GM12878 (cell line): ENCODE data around the gene SIK3. TPM values are rescaled to one million over a fixed set of nuclear protein-coding genes. Genes with fewer than 3 reads are reported as not detected.

Source experiments
- ATAC-seq: fragments of 200-7000 bp; cut with Tn5 transposase; 3 replicates; pipeline ENCODE4 v1.9.1; 2020; ENCODE audit warnings: mild to moderate bottlenecking, moderate library complexity
- BruUV-seq: library from RNA; stranded (reverse); fragments of 400-500 nt; replicated peaks from 2 replicates; lab custom pipeline; 2021; lab: Mats Ljungman, UMichigan
- CTCF ChIA-PET: fragments of 300-600 bp; sonication (Branson Sonifier 250); formaldehyde crosslinking; extraction: SDS; loops from one replicate; lab custom pipeline; 2021; ENCODE audit warnings: inconsistent platforms; lab: Yijun Ruan, JAX
- POLR2A ChIA-PET: fragments of 350-600 bp; formaldehyde crosslinking; extraction: SDS; loops from one replicate; lab custom pipeline; 2021; ENCODE audit warnings: inconsistent platforms; lab: Charles Lee
- RAD21 ChIA-PET: fragments of 300-600 bp; sonication (Branson Sonifier 250); formaldehyde crosslinking; loops from one replicate; lab custom pipeline; 2023; ENCODE audit warnings: antibody characterized with exemption; ENCODE audit not compliant: unreplicated experiment; lab: Charles Lee
- SMC1A ChIA-PET: fragments of 300-600 bp; sonication (Branson Sonifier 250); formaldehyde crosslinking; loops from one replicate; lab custom pipeline; 2023; ENCODE audit not compliant: unreplicated experiment, uncharacterized antibody; lab: Charles Lee
- DNase-seq: peaks from one replicate; pipeline ENCODE4 v3.0.0-alpha.2; 2011; ENCODE audit warnings: low read depth, low spot score
- FAIRE-seq: peaks from 3 replicates; lab custom pipeline; 2011; peaks lifted over from hg19 to GRCh38; lab: Jason Lieb, UNC
- H2AFZ ChIP-seq: 2 replicates; pipeline ENCODE4 v1.6.0; 2011; ENCODE audit warnings: low read depth, low read length, control low read depth; ENCODE audit not compliant: control insufficient read depth
- H3K27ac ChIP-seq: 2 replicates; pipeline ENCODE4 v1.5.1; 2011; ENCODE audit warnings: control low read depth; ENCODE audit not compliant: control insufficient read depth, insufficient read depth
- H3K27me3 ChIP-seq, 2 experiments: replicated peaks in 1 of 2; 2 replicates each; pipeline versions ENCODE4 v1.6.0 to v1.6.1; 2011; ENCODE audit warnings: low read length in 1 of 2; ENCODE audit not compliant: control insufficient read depth in 2 of 2, insufficient read depth in 2 of 2
- H3K36me3 ChIP-seq, 2 experiments: 2 replicates each; pipeline ENCODE4 v1.5.1; 2011; ENCODE audit warnings: low read length in 1 of 2; ENCODE audit not compliant: control insufficient read depth in 2 of 2, insufficient read depth in 2 of 2
- H3K4me1 ChIP-seq: 2 replicates; pipeline ENCODE4 v1.6.1; 2011; ENCODE audit warnings: mild to moderate bottlenecking, low read length, moderate library complexity, mixed read lengths; ENCODE audit not compliant: control insufficient read depth, insufficient read depth
- H3K4me2 ChIP-seq: 2 replicates; pipeline ENCODE4 v1.6.0; 2011; ENCODE audit warnings: control low read depth; ENCODE audit not compliant: control insufficient read depth, insufficient read depth
- H3K4me3 ChIP-seq: fragments of 200-600 bp; sonication (generic); 2 replicates; pipeline ENCODE4 v1.5.1; 2016
- H3K79me2 ChIP-seq: 2 replicates; pipeline ENCODE4 v1.6.0; 2011; ENCODE audit warnings: low read length; ENCODE audit not compliant: control insufficient read depth, insufficient read depth
- H3K9ac ChIP-seq: 2 replicates; pipeline ENCODE4 v1.8.0; 2011; ENCODE audit warnings: low read length, control low read depth, mixed read lengths; ENCODE audit not compliant: control insufficient read depth, insufficient read depth
- H3K9me3 ChIP-seq: replicated peaks from 3 replicates; pipeline ENCODE4 v1.5.1; 2011; ENCODE audit warnings: mild to moderate bottlenecking, low read length; ENCODE audit not compliant: control insufficient read depth, insufficient read depth
- H4K20me1 ChIP-seq: 2 replicates; pipeline ENCODE4 v1.6.0; 2011; ENCODE audit not compliant: control insufficient read depth, insufficient read depth
- BCL11A ChIP-seq: IDR thresholded peaks from 2 replicates; pipeline ENCODE4 v1.6.1; 2011; ENCODE audit warnings: low read depth, low read length
- CREM ChIP-seq: IDR thresholded peaks from 2 replicates; pipeline ENCODE4 v1.6.1; 2014; ENCODE audit warnings: antibody characterized with exemption, low read depth
- DPF2 ChIP-seq: fragments of 450-650 bp; IDR thresholded peaks from 2 replicates; pipeline ENCODE4 v1.6.1; 2017; ENCODE audit warnings: mild to moderate bottlenecking
- PAX8 ChIP-seq: fragments of 450-650 bp; IDR thresholded peaks from 2 replicates; pipeline ENCODE4 v1.6.1; 2017; ENCODE audit warnings: mild to moderate bottlenecking, moderate library complexity
- POU2F2 ChIP-seq: IDR thresholded peaks from 3 replicates; pipeline ENCODE4 v1.6.1; 2011; ENCODE audit warnings: low read depth, mild to moderate bottlenecking, low read length, borderline replicate concordance
- RELB ChIP-seq: fragments of 450-650 bp; IDR thresholded peaks from 2 replicates; pipeline ENCODE4 v1.6.1; 2017; ENCODE audit warnings: low read depth, mild to moderate bottlenecking, moderate library complexity
- RUNX3 ChIP-seq: IDR thresholded peaks from 2 replicates; pipeline ENCODE4 v1.6.1; 2012; ENCODE audit warnings: low read length, inconsistent platforms
- SMAD1 ChIP-seq: fragments of 450-650 bp; IDR thresholded peaks from 2 replicates; pipeline ENCODE4 v1.6.1; 2018; ENCODE audit warnings: mild to moderate bottlenecking, low read depth; ENCODE audit not compliant: partially characterized antibody
- STAT1 ChIP-seq: fragments of 450-650 bp; conservative IDR thresholded peaks from 2 replicates; pipeline ENCODE4 v1.6.1; 2014; ENCODE audit warnings: antibody characterized with exemption, mild to moderate bottlenecking
- TAF1 ChIP-seq: IDR thresholded peaks from 2 replicates; pipeline ENCODE4 v1.6.1; 2011; ENCODE audit warnings: mild to moderate bottlenecking, low read depth, low read length, borderline replicate concordance
- WGBS: methylation state at CpG from one replicate; pipeline ENCODE4 v1.1.6; 2016; ENCODE audit warnings: low lambda C conversion rate; ENCODE audit not compliant: insufficient replicate concordance, insufficient coverage; ENCODE audit errors: missing lambda C conversion rate; 5-methylcytosine and 5-hydroxymethylcytosine counted together
- in situ Hi-C: fragments of 300-500 bp; cut with MboI; formaldehyde crosslinking; loops from 9 replicates; pipeline ENCODE4 v1.14.3; 2018; ENCODE audit warnings: mixed read lengths
- intact Hi-C: fragments of 100-400 bp; cut with micrococcal nuclease; formaldehyde crosslinking; loops from one replicate; pipeline ENCODE4 v1.14.2; 2022; ENCODE audit not compliant: unreplicated experiment
- polyA plus RNA-seq, 11 experiments: library from polyadenylated mRNA; depleted of rRNA in 4 of 11; unstranded in 6 of 11; stranded (reverse) in 5 of 11; fragments of >200 nt; fragmentation: Nextera tagmentation in 4 of 11; fragmentation: Illumina TruSeq in 1 of 11; extraction: Ambion mirVana in 4 of 11; extraction: Trizol in 1 of 11; gene quantifications; 1 replicate in 1 of 11; 2 replicates in 10 of 11; pipeline versions ENCODE4 v1.2.1 to v1.2.3, GENCODE V29; 2011 to 2016; ENCODE audit warnings: inconsistent platforms in 2 of 11, missing spikeins in 2 of 11, low read depth in 1 of 11
- total RNA-seq, 4 experiments: library from RNA; depleted of rRNA in 3 of 4; stranded (reverse); fragments of >200 nt in 3 of 4; fragmentation: Illumina TruSeq in 1 of 4; extraction: Trizol in 1 of 4; gene quantifications; 2 replicates each; pipeline versions ENCODE4 v1.2.1 to v1.2.3, GENCODE V29; 2013 to 2021
- TF ChIP-seq, protein P1 (sequence below): fragments of 450-650 bp; IDR thresholded peaks from 2 replicates; pipeline ENCODE4 v1.6.1; 2017; ENCODE audit warnings: mild to moderate bottlenecking, low read depth, inconsistent platforms; ENCODE audit not compliant: poor library complexity, severe bottlenecking

The SIK3 gene
- total and polyA plus RNA-seq, 10 of the 15 experiments (the other 5 are each of a cell fraction or from before 2014, with no cell fraction given): 2.5 to 31.9 (median 11.1) TPM

DNA sequence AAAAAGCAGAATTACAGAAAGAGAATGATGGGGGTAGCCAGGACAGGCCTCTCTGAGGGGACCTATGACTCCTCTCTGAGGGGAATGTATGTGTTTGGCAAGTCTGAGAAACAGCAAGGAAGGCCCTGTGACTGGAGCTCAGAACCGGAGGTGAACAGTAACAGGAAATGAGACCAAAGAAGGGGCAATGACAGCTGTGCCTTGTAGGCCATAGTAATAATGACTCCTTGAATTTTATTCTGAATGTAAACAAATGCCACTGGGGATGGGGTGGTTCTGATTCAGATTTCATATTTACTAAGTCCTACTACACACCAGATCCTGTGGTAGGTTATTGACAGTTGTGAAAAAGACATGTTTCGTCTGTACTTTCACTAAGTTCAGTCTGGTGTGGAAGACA, 208.0 kb downstream of the SIK3 start (continued):
- TF ChIP-seq, protein P1, sequence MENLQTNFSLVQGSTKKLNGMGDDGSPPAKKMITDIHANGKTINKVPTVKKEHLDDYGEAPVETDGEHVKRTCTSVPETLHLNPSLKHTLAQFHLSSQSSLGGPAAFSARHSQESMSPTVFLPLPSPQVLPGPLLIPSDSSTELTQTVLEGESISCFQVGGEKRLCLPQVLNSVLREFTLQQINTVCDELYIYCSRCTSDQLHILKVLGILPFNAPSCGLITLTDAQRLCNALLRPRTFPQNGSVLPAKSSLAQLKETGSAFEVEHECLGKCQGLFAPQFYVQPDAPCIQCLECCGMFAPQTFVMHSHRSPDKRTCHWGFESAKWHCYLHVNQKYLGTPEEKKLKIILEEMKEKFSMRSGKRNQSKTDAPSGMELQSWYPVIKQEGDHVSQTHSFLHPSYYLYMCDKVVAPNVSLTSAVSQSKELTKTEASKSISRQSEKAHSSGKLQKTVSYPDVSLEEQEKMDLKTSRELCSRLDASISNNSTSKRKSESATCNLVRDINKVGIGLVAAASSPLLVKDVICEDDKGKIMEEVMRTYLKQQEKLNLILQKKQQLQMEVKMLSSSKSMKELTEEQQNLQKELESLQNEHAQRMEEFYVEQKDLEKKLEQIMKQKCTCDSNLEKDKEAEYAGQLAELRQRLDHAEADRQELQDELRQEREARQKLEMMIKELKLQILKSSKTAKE: no peak
- no peak for TF ChIP-seq BCL11A
- TF ChIP-seq STAT1: no peak
- no peak for TF ChIP-seq SMAD1

GRCh38 chr11:116888884-116889549, 209.2 kb downstream of the SIK3 start:
- FAIRE-seq (no peak), ATAC-seq (peak; percentile 52), DNase-seq (peak; percentile 4)
- H3K79me2 ChIP-seq: no peaks in the 10 kb centered on the region
- ChIA-PET SMC1A (interaction anchor here (0.7 to 2.9 kb wide), 17 partner anchors 10 to 292 kb away, joined by 3 to 8 read pairs (median 3); no protein-coding TSS in a partner anchor), RAD21 (interaction anchor here (1.0 to 1.4 kb wide), 3 partner anchors 9 to 217 kb away, joined by 3 to 6 read pairs (median 3); no protein-coding TSS in a partner anchor), POLR2A (interaction anchor here (1.1 kb wide), 1 partner anchor 33 kb away, joined by 3 read pairs; no protein-coding TSS in a partner anchor), CTCF (interaction anchor here (1.0 to 2.8 kb wide), 9 partner anchors 9 to 338 kb away, joined by 3 to 22 read pairs (median 4); no protein-coding TSS in a partner anchor)
- H3K27ac ChIP-seq: no peak overlapping the region
- intact Hi-C loops: no loop called here
- H4K20me1 ChIP-seq: no peaks in the 10 kb centered on the region
- no peak overlapping the region for H3K4me3 ChIP-seq
- TF ChIP-seq CREM (no peak), POU2F2 (no peak), TAF1 (no peak), PAX8 (no peak), DPF2 (no peak), RELB (no peak), RUNX3 (no peak)
- no peak overlapping the region for H3K4me2 ChIP-seq
- no peak overlapping the region for H2AFZ ChIP-seq
- H3K9me3 ChIP-seq: no peaks in the 10 kb centered on the region
- no peak overlapping the region for H3K9ac ChIP-seq
- no peaks in the 10 kb centered on the region; a peak in 3 of 4 replicates for H3K36me3 ChIP-seq
- in situ Hi-C loops: no loop called here
- 0 out of 2 replicates have a peak, but pooled peaks cover 3% of the 10 kb centered on the region for H3K4me1 ChIP-seq
- H3K27me3 ChIP-seq: no peaks in the 10 kb centered on the region
- WGBS: 99% methylated on average over 3 of the region's 3 CpGs
- BruUV-seq: no TSS peak
